Type B pancreatic cell (in vitro differentiated cells): ENCODE results near the gene FOXF1. TPM values are rescaled to one million over a fixed set of nuclear protein-coding genes. Genes with fewer than 3 reads are reported as not detected.

ENCODE experiments used
- DNase-seq: peaks from one replicate; pipeline ENCODE4 v3.0.0; 2021; ENCODE audit warnings: mixed read lengths; ENCODE audit not compliant: unreplicated experiment; ENCODE audit errors: extremely low spot score
- H3K27ac Mint-ChIP-seq: 2 replicates; pipeline ENCODE4 v1.8.0; 2021; ENCODE audit warnings: mild to moderate bottlenecking, mixed read lengths
- H3K27me3 Mint-ChIP-seq: 2 replicates; pipeline ENCODE4 v1.8.0; 2021; ENCODE audit warnings: mixed read lengths
- H3K36me3 Mint-ChIP-seq: 2 replicates; pipeline ENCODE4 v1.8.0; 2021; ENCODE audit warnings: mixed read lengths
- H3K4me1 Mint-ChIP-seq: one replicate; pipeline ENCODE4 v1.8.0; 2021; ENCODE audit warnings: mixed read lengths; ENCODE audit not compliant: unreplicated experiment
- H3K4me3 Mint-ChIP-seq: 2 replicates; pipeline ENCODE4 v1.8.0; 2021; ENCODE audit warnings: mild to moderate bottlenecking, mixed read lengths
- H3K9me3 Mint-ChIP-seq: 2 replicates; pipeline ENCODE4 v1.8.0; 2021; ENCODE audit warnings: mixed read lengths
- long read RNA-seq: library from polyadenylated mRNA; unstranded; transcript quantifications from one replicate; pipeline ENCODE4 v2.0.0, GENCODE V29; 2020
- total RNA-seq: library from RNA; stranded (reverse); gene quantifications from 2 replicates; pipeline ENCODE4 v1.2.1, GENCODE V29; 2021; ENCODE audit warnings: low replicate concordance
- TF ChIP-seq, protein P1 (sequence below): fragments of 200-600 bp; sonication (generic); conservative IDR thresholded peaks from 2 replicates; pipeline ENCODE4 v1.5.0; 2021; ENCODE audit warnings: antibody characterized with exemption, mild to moderate bottlenecking

Gene FOXF1
- total RNA-seq: 0.48 and 3.4 TPM in 2 replicates
- long read RNA-seq: 0 reads

- Mint-ChIP-seq H3K36me3 (peaks cover 4% of the 10 kb centered on the region), H3K4me3 (peak within 1 kb of the TSS; percentile 90), H3K4me1 (peaks cover 18% of the 10 kb centered on the region), H3K9me3 (no peaks in the 10 kb centered on the region), H3K27me3 (peaks cover 75% of the 10 kb centered on the region), H3K27ac (no peak within 1 kb of the TSS)
- TF ChIP-seq, protein P1, sequence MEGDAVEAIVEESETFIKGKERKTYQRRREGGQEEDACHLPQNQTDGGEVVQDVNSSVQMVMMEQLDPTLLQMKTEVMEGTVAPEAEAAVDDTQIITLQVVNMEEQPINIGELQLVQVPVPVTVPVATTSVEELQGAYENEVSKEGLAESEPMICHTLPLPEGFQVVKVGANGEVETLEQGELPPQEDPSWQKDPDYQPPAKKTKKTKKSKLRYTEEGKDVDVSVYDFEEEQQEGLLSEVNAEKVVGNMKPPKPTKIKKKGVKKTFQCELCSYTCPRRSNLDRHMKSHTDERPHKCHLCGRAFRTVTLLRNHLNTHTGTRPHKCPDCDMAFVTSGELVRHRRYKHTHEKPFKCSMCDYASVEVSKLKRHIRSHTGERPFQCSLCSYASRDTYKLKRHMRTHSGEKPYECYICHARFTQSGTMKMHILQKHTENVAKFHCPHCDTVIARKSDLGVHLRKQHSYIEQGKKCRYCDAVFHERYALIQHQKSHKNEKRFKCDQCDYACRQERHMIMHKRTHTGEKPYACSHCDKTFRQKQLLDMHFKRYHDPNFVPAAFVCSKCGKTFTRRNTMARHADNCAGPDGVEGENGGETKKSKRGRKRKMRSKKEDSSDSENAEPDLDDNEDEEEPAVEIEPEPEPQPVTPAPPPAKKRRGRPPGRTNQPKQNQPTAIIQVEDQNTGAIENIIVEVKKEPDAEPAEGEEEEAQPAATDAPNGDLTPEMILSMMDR: no peak
- DNase-seq: no peak
These were observed at the start of gene FOXF1 for GRCh38 chr16:86510465-86511261. Gene FOXF1, plus strand, starts transcription at chr16:86510527. Its CDS starts 43 bp downstream, at chr16:86510570.

DNA sequence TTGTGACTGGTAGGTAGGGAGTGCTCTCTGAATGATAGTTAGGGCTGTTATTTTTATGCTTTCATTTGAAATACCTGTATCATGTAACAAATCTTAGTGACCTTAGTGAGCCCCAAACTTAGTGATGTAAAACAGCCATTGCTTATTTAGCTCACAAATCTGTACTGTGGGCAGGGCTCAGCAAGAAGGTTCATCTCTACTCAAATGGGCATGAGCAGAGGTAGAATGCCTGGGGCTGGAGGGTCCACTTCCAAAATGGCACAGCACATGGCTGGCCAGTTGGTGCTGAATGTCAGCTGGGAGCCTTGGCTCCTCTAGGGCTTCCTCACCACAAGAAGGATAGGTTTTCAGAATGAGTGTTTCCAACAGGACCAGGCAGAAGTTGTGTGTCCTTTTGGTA is 49.3 kb upstream of the FOXF1 start:
- peaks cover 58% of the 10 kb centered on the region for H3K27me3 Mint-ChIP-seq
- no peak overlapping the region for H3K4me3 Mint-ChIP-seq
- TF ChIP-seq, protein P1: no peak
- H3K36me3 Mint-ChIP-seq: no peaks in the 10 kb centered on the region
- DNase-seq: no peak
- H3K9me3 Mint-ChIP-seq: peaks cover 16% of the 10 kb centered on the region
- H3K4me1 Mint-ChIP-seq: peaks cover 7% of the 10 kb centered on the region
- no peak overlapping the region for H3K27ac Mint-ChIP-seq

DNA sequence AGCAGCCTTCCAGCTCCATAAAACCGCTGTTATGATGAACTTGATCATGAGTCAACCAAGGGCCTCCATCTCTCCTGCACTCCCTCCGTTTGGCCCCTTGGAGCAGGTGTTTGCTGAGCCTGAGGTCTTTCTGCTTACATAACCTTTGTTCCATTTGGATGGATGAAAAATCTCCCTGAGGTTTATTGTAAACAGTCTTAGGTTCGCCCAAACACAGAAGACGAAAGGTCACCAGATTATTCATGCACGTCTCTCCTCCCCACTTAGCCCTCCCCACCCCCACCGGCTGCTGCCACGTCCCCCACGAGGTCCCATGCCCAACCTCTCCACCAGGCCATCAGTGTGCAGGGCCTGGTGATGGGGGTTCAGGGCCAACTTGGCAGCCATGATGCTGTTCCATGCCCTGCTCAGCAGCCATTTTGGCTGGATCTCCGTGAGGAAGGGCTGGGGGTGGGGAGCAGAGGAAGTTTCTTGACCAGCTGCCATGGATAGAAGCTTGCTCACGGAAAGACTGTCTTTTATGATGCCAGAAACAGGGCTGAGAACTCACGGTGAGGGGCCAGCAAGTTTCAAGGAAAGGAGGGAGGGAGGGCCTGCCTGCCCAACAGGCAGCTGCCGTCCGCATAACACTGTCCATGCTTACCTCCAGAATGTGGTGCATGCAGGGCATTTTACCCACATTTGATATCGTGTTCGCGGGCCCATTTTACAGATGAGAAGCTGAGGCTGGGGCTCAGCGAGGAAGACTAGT is 47.8 kb upstream of the FOXF1 start:
- Mint-ChIP-seq H3K27me3 (peaks cover 49% of the 10 kb centered on the region), H3K4me3 (no peak overlapping the region), H3K27ac (no peak overlapping the region), H3K4me1 (peaks cover 5% of the 10 kb centered on the region), H3K9me3 (peaks cover 16% of the 10 kb centered on the region), H3K36me3 (no peaks in the 10 kb centered on the region)
- TF ChIP-seq, protein P1: no peak
- DNase-seq: no peak

DNA sequence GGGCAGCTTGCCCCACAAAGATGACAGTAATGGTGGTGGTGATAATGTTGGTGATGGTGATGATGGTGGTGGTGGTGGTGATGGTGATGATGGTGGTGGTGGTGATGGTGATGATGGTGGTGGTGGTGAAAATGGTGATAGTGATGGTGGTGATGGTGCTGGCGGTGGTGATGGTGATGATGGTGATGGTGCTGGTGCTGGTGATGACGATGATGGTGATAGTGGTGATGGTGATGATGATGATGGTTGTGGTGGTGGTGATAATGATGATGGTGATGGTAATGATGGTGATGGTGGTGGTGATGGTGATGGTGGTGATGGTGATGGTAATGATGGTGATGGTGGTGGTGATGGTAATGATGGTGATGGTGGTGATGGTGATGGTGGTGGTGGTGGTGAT is 46.3 kb upstream of the FOXF1 start:
- TF ChIP-seq, protein P1: no peak
- no peak overlapping the region for H3K27ac Mint-ChIP-seq
- no peak overlapping the region for H3K4me3 Mint-ChIP-seq
- no peaks in the 10 kb centered on the region for H3K4me1 Mint-ChIP-seq
- H3K36me3 Mint-ChIP-seq: no peaks in the 10 kb centered on the region
- peaks cover 16% of the 10 kb centered on the region for H3K9me3 Mint-ChIP-seq
- no peak for DNase-seq
- H3K27me3 Mint-ChIP-seq: peaks cover 45% of the 10 kb centered on the region

- no peaks in the 10 kb centered on the region for H3K36me3 Mint-ChIP-seq
- peaks cover 41% of the 10 kb centered on the region for H3K27me3 Mint-ChIP-seq
- peaks cover 16% of the 10 kb centered on the region for H3K9me3 Mint-ChIP-seq
- DNase-seq: no peak
- no peaks in the 10 kb centered on the region for H3K4me1 Mint-ChIP-seq
- TF ChIP-seq, protein P1: no peak
- no peak overlapping the region for H3K4me3 Mint-ChIP-seq
- H3K27ac Mint-ChIP-seq: no peak overlapping the region
These were observed 44.9 kb upstream of the FOXF1 start for GRCh38 chr16:86465434-86465833.
